ENCODE measurements around the gene H2AZ1. TPM values are rescaled to one million over a fixed set of nuclear protein-coding genes. Genes with fewer than 3 reads are reported as not detected.
"Not testable (repeated sequence)": the region's sequence is repeated elsewhere in the genome, so short reads cannot be mapped to it uniquely, and the experiment has no call there.

H2AZ1 gene
- total RNA-seq, 1 donor from 2014 or later: 477 TPM

- Mint-ChIP-seq H3K9me3 (peaks cover 12% of the 10 kb centered on the region), H3K27me3 (no peaks in the 10 kb centered on the region), H3K4me1 (peaks cover 3% of the 10 kb centered on the region), H3K27ac (no peak overlapping the region), H3K4me3 (no peak overlapping the region), H3K36me3 (ENCODE audit: low read depth) (peaks cover 4% of the 10 kb centered on the region)
- DNase-seq: no peak
- intact Hi-C loops (cut with micrococcal nuclease): loop anchor here (5.0 kb wide), 1 partner anchor 1867 kb away; no protein-coding TSS in a partner anchor
Observed at GRCh38 chr4:99960648-99961047, 10.6 kb upstream of the H2AZ1 start.

GRCh38 chr4:99958207-99958606, 8.1 kb upstream of the H2AZ1 start:
- H3K27ac Mint-ChIP-seq; H3K36me3 Mint-ChIP-seq (ENCODE audit: low read depth); H3K4me3 Mint-ChIP-seq; H3K27me3 Mint-ChIP-seq; H3K4me1 Mint-ChIP-seq; DNase-seq; intact Hi-C loops (cut with micrococcal nuclease): not testable (repeated sequence)
- peaks cover 12% of the 10 kb centered on the region for H3K9me3 Mint-ChIP-seq

- H3K4me3 Mint-ChIP-seq: no peak overlapping the region
Observed at GRCh38 chr4:99950913-99951254, 809 bp upstream of the H2AZ1 start.

GRCh38 chr4:99949034-99949998, 759 bp downstream of the H2AZ1 start:
- Mint-ChIP-seq H3K27me3 (no peaks in the 10 kb centered on the region), H3K36me3 (ENCODE audit: low read depth) (peaks cover 22% of the 10 kb centered on the region), H3K4me3 (no peak overlapping the region), H3K9me3 (no peaks in the 10 kb centered on the region), H3K27ac (no peak overlapping the region), H3K4me1 (peaks cover 26% of the 10 kb centered on the region)
- DNase-seq: peak; percentile 96
- intact Hi-C loops (cut with micrococcal nuclease): loop anchor here (1.0 to 5.0 kb wide), 8 partner anchors 55 to 1397 kb away; partner anchors contain the start of genes LAMTOR3 and PPP3CA

More at GRCh38 chr4:99950913-99951254, 809 bp upstream of the H2AZ1 start:
- Mint-ChIP-seq H3K27me3 (no peaks in the 10 kb centered on the region), H3K4me1 (peaks cover 18% of the 10 kb centered on the region), H3K36me3 (ENCODE audit: low read depth) (peaks cover 15% of the 10 kb centered on the region), H3K27ac (no peak overlapping the region), H3K9me3 (no peaks in the 10 kb centered on the region)
- no peak for DNase-seq
- intact Hi-C loops (cut with micrococcal nuclease): loop anchor here (1.0 to 5.0 kb wide), 4 partner anchors 131 to 1022 kb away; partner anchors contain the start of genes DAPP1 and EIF4E

GRCh38 chr4:99947608-99948007, 2.5 kb downstream of the H2AZ1 start:
- intact Hi-C loops (cut with micrococcal nuclease): loop anchor here (1.0 to 5.0 kb wide), 6 partner anchors 132 to 1399 kb away; partner anchors contain the start of genes METAP1 and PPP3CA
- no peaks in the 10 kb centered on the region for H3K9me3 Mint-ChIP-seq
- H3K4me1 Mint-ChIP-seq: peaks cover 42% of the 10 kb centered on the region
- no peak for DNase-seq
- H3K27ac Mint-ChIP-seq: peak overlapping the region; percentile 98
- no peaks in the 10 kb centered on the region for H3K27me3 Mint-ChIP-seq
- H3K4me3 Mint-ChIP-seq: peak overlapping the region; percentile 99
- H3K36me3 Mint-ChIP-seq (ENCODE audit: low read depth): peaks cover 37% of the 10 kb centered on the region

GRCh38 chr4:99947190-99947578, 2.9 kb downstream of the H2AZ1 start:
- no peak for DNase-seq
- Mint-ChIP-seq H3K4me1 (peaks cover 41% of the 10 kb centered on the region), H3K27ac (peak overlapping the region; percentile 98), H3K4me3 (peak overlapping the region; percentile 99), H3K36me3 (ENCODE audit: low read depth) (peaks cover 38% of the 10 kb centered on the region), H3K27me3 (no peaks in the 10 kb centered on the region), H3K9me3 (no peaks in the 10 kb centered on the region)
- intact Hi-C loops (cut with micrococcal nuclease): loop anchor here (1.0 to 5.0 kb wide), 5 partner anchors 132 to 1345 kb away; partner anchors contain the start of gene METAP1

- H3K4me1 Mint-ChIP-seq: peaks cover 39% of the 10 kb centered on the region
Observed at GRCh38 chr4:99946356-99947189, 3.5 kb downstream of the H2AZ1 start, which contains the start of gene DNAJB14. DNAJB14 (minus strand) TSS chr4:99946618; CDS start chr4:99946571, 47 bp downstream.

GRCh38 chr4:99945718-99946355, 4.2 kb downstream of the H2AZ1 start:
- DNase-seq: no peak
- intact Hi-C loops (cut with micrococcal nuclease): loop anchor here (2.0 to 5.0 kb wide), 4 partner anchors 146 to 1344 kb away; partner anchors contain the start of gene METAP1
- H3K4me3 Mint-ChIP-seq: peak overlapping the region; percentile 99
- H3K9me3 Mint-ChIP-seq: no peaks in the 10 kb centered on the region
- H3K4me1 Mint-ChIP-seq: peaks cover 43% of the 10 kb centered on the region
- H3K36me3 Mint-ChIP-seq (ENCODE audit: low read depth): peaks cover 44% of the 10 kb centered on the region
- no peaks in the 10 kb centered on the region for H3K27me3 Mint-ChIP-seq
- H3K27ac Mint-ChIP-seq: peak overlapping the region; percentile 97

More at GRCh38 chr4:99946356-99947189, 3.5 kb downstream of the H2AZ1 start, which contains the start of gene DNAJB14:
- intact Hi-C loops (cut with micrococcal nuclease): loop anchor here (1.0 to 5.0 kb wide), 5 partner anchors 131 to 1344 kb away; partner anchors contain the start of gene METAP1
- Mint-ChIP-seq H3K27me3 (no peaks in the 10 kb centered on the region), H3K27ac (peak within 1 kb of the TSS; percentile 98), H3K36me3 (ENCODE audit: low read depth) (peaks cover 38% of the 10 kb centered on the region), H3K4me3 (peak within 1 kb of the TSS; percentile 99), H3K9me3 (no peaks in the 10 kb centered on the region)
- DNase-seq: peak; percentile 96

GRCh38 chr4:99943904-99944437, 6.1 kb downstream of the H2AZ1 start:
- intact Hi-C loops (cut with micrococcal nuclease): no loop called here
- no peak for DNase-seq
- no peaks in the 10 kb centered on the region for H3K9me3 Mint-ChIP-seq
- peaks cover 48% of the 10 kb centered on the region for H3K4me1 Mint-ChIP-seq
- peak overlapping the region; percentile 99 for H3K4me3 Mint-ChIP-seq
- H3K36me3 Mint-ChIP-seq (ENCODE audit: low read depth): peaks cover 48% of the 10 kb centered on the region
- H3K27ac Mint-ChIP-seq: no peak overlapping the region
- no peaks in the 10 kb centered on the region for H3K27me3 Mint-ChIP-seq

GRCh38 chr4:99938243-99938753, 11.8 kb downstream of the H2AZ1 start:
- no peak for DNase-seq
- H3K4me1 Mint-ChIP-seq: peaks cover 24% of the 10 kb centered on the region
- H3K9me3 Mint-ChIP-seq: peaks cover 4% of the 10 kb centered on the region
- intact Hi-C loops (cut with micrococcal nuclease): no loop called here
- peaks cover 58% of the 10 kb centered on the region for H3K36me3 Mint-ChIP-seq (ENCODE audit: low read depth)
- no peak overlapping the region for H3K27ac Mint-ChIP-seq
- no peak overlapping the region for H3K4me3 Mint-ChIP-seq
- no peaks in the 10 kb centered on the region for H3K27me3 Mint-ChIP-seq

GRCh38 chr4:99934891-99935290, 15.2 kb downstream of the H2AZ1 start:
- peaks cover 20% of the 10 kb centered on the region for H3K4me1 Mint-ChIP-seq
- DNase-seq: no peak
- no peak overlapping the region for H3K4me3 Mint-ChIP-seq
- H3K27me3 Mint-ChIP-seq: no peaks in the 10 kb centered on the region
- intact Hi-C loops (cut with micrococcal nuclease): no loop called here
- H3K9me3 Mint-ChIP-seq: peaks cover 4% of the 10 kb centered on the region
- peaks cover 60% of the 10 kb centered on the region for H3K36me3 Mint-ChIP-seq (ENCODE audit: low read depth)
- H3K27ac Mint-ChIP-seq: no peak overlapping the region

GRCh38 chr4:99927566-99927965, 22.5 kb downstream of the H2AZ1 start:
- no peak for DNase-seq
- peaks cover 35% of the 10 kb centered on the region for H3K36me3 Mint-ChIP-seq (ENCODE audit: low read depth)
- no peak overlapping the region for H3K27ac Mint-ChIP-seq
- H3K27me3 Mint-ChIP-seq: no peaks in the 10 kb centered on the region
- H3K4me1 Mint-ChIP-seq: peaks cover 17% of the 10 kb centered on the region
- intact Hi-C loops (cut with micrococcal nuclease): no loop called here
- no peaks in the 10 kb centered on the region for H3K9me3 Mint-ChIP-seq
- H3K4me3 Mint-ChIP-seq: no peak overlapping the region

Data from activated CD4-positive, alpha-beta T cell treated with anti-CD3 and anti-CD28 coated beads, Interleukin-2, amount 10 ng/mL, durations not matched to agents 24 days and 14 days (primary cell).